Activated naive CD4-positive, alpha-beta T cell treated with anti-CD3 and anti-CD28 coated beads, Interleukin-2, amount 10 ng/mL, durations not matched to agents 7 days and 5 days (primary cell): ENCODE measurements around the gene ARRB1.
"Not testable (repeated sequence)": the region's sequence is repeated elsewhere in the genome, so short reads cannot be mapped to it uniquely, and the experiment has no call there.

ENCODE experiments used
- CTCF ChIA-PET: fragments of 350-600 bp; sonication (Branson Sonifier 250); formaldehyde crosslinking; loops from one replicate; lab custom pipeline; 2021; ENCODE audit warnings: antibody characterized with exemption; lab: Charles Lee
- DNase-seq: peaks from one replicate; pipeline ENCODE4 v3.0.0-alpha.2; 2020
- H3K27ac Mint-ChIP-seq: one replicate; pipeline ENCODE4 v1.8.0; 2021; ENCODE audit warnings: mild to moderate bottlenecking, moderate library complexity, mixed read lengths
- H3K27me3 Mint-ChIP-seq: one replicate; pipeline ENCODE4 v1.8.0; 2021; ENCODE audit warnings: mild to moderate bottlenecking, mixed read lengths
- H3K36me3 Mint-ChIP-seq: one replicate; pipeline ENCODE4 v1.8.0; 2021; ENCODE audit warnings: mixed read lengths
- H3K4me1 Mint-ChIP-seq: one replicate; pipeline ENCODE4 v1.8.0; 2021; ENCODE audit warnings: mixed read lengths
- H3K4me3 Mint-ChIP-seq: one replicate; pipeline ENCODE4 v1.8.0; 2021; ENCODE audit warnings: mild to moderate bottlenecking, moderate library complexity, mixed read lengths
- H3K9me3 Mint-ChIP-seq: one replicate; pipeline ENCODE4 v1.8.0; 2021; ENCODE audit warnings: mixed read lengths

The ARRB1 gene

DNA sequence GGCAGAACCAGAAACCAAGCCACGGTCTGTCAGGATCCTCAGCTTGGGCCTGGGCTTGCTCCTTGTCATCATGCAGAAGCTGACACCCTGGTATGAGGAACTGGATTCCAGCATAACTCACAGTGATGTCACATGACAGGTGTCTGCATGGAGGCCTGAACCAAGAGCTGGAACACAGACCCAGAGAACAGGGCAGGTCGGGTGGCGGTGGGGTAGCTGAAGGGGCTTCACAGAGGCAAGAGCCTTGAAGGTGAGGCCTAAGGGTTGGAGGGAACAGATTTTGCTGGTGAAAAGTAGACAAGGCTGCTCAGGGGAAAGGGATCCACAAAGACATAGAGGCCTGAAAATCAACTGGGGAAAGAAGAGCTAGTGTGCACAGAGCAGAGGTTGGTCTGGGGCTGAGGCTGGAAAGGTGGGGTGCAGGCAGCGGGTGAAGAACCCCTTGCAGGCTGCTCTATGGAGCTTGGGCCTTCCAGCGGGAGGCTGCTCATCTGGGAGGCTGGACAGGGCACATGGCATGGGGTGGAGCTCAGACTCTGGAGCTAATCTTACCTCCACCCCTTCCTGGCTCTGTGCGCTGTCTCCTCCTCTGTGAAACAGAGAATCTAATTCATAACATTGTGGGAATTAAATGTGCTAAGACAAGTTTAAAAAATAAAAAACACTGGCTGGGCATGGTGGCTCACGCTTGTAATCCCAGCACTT is 29.4 kb upstream of the ARRB1 start:
- Mint-ChIP-seq H3K36me3 (no peaks in the 10 kb centered on the region), H3K9me3 (no peaks in the 10 kb centered on the region), H3K27me3 (peaks cover 15% of the 10 kb centered on the region), H3K27ac (no peak overlapping the region), H3K4me1 (peaks cover 24% of the 10 kb centered on the region), H3K4me3 (no peak overlapping the region)
- CTCF ChIA-PET = interaction anchor here (1.8 to 12.9 kb wide), 4 partner anchors 41 to 110 kb away, joined by 3 to 389 read pairs (median 55); no protein-coding TSS in a partner anchor
- DNase-seq = no peak

DNA sequence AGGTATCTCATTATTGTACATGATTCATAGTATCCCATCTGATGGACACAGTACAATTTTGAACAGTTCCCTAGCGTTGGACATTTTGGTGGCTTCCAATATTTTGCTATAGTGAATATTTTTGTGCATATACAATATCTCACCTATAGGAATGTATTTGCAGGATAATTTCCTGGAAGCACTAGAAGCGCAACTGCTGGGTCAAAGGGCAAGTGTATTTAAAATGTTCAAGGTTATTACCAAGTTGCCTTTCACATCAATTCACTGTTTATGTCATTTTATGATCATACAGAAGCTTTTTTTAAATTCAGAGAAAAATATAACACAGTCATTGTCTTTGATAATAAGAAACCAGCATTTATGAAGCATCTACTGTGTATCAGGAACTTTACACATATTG is 28.8 kb upstream of the ARRB1 start:
- H3K27me3 Mint-ChIP-seq = peaks cover 19% of the 10 kb centered on the region
- no peak overlapping the region for H3K27ac Mint-ChIP-seq
- H3K36me3 Mint-ChIP-seq = no peaks in the 10 kb centered on the region
- peaks cover 24% of the 10 kb centered on the region for H3K4me1 Mint-ChIP-seq
- no peak for DNase-seq
- no peaks in the 10 kb centered on the region for H3K9me3 Mint-ChIP-seq
- CTCF ChIA-PET = interaction anchor here (1.8 to 12.9 kb wide), 4 partner anchors 40 to 109 kb away, joined by 3 to 389 read pairs (median 55); no protein-coding TSS in a partner anchor
- H3K4me3 Mint-ChIP-seq = no peak overlapping the region

DNA sequence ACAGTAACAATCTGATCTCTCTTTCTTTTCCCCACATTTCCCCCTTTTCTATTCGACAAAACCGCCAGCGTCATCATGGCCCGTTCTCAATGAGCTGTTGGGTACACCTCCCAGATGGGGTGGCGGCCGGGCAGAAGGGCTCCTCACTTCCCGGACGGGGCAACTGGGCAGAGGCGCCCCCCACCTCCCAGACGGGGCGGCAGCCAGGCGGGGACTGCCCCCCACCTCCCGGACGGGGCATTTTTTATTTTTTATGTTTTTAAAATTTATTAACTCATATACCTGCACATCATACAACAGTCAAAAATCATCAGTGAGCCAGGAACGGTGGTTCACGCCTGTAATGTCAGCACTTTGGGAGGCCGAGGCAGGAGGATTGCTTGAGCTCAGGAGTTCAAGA is 27.3 kb upstream of the ARRB1 start:
- not testable (repeated sequence) for H3K4me3 Mint-ChIP-seq, DNase-seq, H3K9me3 Mint-ChIP-seq, H3K36me3 Mint-ChIP-seq, H3K27ac Mint-ChIP-seq
- Mint-ChIP-seq H3K27me3 (peaks cover 15% of the 10 kb centered on the region), H3K4me1 (peaks cover 13% of the 10 kb centered on the region)
- CTCF ChIA-PET = interaction anchor here (12.9 kb wide), 1 partner anchor 100 kb away, joined by 389 read pairs; no protein-coding TSS in a partner anchor

DNA sequence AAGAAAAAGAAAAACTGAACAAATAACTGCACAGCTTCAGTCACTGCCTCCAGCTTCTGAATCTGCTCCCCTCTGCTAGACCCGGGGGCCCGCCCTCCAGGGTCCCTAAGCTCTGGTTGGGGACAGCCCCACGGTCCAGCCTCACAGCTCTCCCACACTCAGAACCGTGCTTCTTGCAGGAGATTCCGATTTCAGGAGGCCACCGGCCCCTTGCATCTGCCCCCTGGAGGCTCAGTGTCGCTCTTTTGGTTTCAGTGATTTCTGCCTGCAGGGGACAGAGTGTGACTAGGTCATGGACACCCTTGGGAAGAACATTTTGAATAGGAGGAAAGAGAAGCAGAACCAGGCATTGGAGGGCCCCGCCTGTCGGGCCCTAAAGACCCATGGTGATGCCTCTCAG is 24.7 kb upstream of the ARRB1 start:
- CTCF ChIA-PET = no interaction called here
- DNase-seq = no peak
- H3K4me3 Mint-ChIP-seq = no peak overlapping the region

DNA sequence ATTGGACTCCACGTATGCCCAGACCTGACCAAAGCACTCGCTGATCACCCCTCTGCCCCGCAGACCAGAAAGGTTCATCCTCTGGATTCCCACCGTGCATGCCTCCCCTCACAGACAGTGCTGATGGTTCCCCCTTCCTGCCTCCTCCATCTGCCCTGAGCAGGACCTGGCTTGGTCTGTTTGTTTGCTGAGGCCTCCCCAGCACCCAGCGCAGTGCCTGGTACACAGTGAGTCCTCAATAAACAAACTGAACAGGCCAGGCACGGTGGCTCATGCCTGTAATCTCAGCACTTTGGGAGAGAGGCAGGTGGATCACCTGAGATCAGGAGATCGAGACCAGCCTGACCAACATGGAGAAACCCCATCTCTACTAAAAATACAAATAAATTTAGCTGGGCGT is 24.2 kb upstream of the ARRB1 start:
- no peak for DNase-seq
- Mint-ChIP-seq H3K27me3 (peaks cover 29% of the 10 kb centered on the region), H3K4me1 (peaks cover 7% of the 10 kb centered on the region), H3K27ac (no peak overlapping the region), H3K9me3 (no peaks in the 10 kb centered on the region), H3K36me3 (no peaks in the 10 kb centered on the region), H3K4me3 (no peak overlapping the region)
- CTCF ChIA-PET = interaction anchor here (2.2 kb wide), 1 partner anchor 46 kb away, joined by 7 read pairs; no protein-coding TSS in a partner anchor

More for the DNA sequence above, 24.7 kb upstream of the ARRB1 start:
- Mint-ChIP-seq H3K9me3 (no peaks in the 10 kb centered on the region), H3K27me3 (peaks cover 26% of the 10 kb centered on the region), H3K27ac (no peak overlapping the region), H3K4me1 (peaks cover 6% of the 10 kb centered on the region), H3K36me3 (no peaks in the 10 kb centered on the region)

DNA sequence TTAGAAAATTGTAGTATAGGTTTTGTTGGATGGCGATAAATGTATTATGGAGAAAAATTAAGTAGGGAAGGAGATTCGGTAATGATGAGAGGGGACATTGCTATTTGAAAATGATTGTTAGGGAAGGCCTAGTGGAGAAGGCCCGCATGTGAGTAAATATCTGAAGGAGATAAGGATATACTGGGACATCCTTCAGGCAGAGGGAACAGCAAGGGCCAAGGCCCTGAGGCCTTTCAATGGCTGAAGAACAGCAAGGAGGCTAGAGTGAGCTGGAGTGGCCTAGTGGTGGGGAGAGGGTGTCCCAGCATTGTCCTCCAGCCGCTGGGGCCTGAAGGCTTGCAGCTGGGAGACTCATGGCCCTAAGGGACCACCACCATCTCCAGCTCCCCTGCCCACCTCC is 23.2 kb upstream of the ARRB1 start:
- DNase-seq = no peak
- Mint-ChIP-seq H3K4me1 (peaks cover 15% of the 10 kb centered on the region), H3K27ac (no peak overlapping the region), H3K9me3 (peaks cover 4% of the 10 kb centered on the region), H3K27me3 (peaks cover 25% of the 10 kb centered on the region), H3K36me3 (peaks cover 3% of the 10 kb centered on the region), H3K4me3 (no peak overlapping the region)
- CTCF ChIA-PET = interaction anchor here (1.2 to 2.2 kb wide), 4 partner anchors 10 to 95 kb away, joined by 3 to 7 read pairs (median 3); no protein-coding TSS in a partner anchor

DNA sequence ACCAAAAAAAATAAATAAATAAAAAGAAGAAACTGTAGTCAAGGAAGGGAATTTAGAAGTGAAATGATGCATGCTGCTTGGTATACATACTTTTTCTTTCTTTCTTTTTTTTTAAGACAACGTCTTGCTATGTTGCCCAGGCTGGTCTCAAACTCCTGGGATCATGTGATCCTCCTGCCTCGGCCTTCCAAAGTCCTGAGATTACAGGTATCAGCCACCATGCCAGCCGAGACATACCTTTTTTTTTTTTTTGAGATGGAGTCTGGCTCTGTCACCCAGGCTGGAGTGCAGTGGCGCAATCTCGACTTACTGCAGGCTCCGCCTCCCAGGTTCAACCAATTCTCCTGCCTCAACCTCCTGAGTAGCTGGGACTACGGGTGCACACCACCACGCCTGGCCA is 21.7 kb upstream of the ARRB1 start:
- Mint-ChIP-seq H3K27me3 (peaks cover 25% of the 10 kb centered on the region), H3K9me3 (peaks cover 4% of the 10 kb centered on the region), H3K27ac (no peak overlapping the region), H3K4me3 (no peak overlapping the region), H3K4me1 (peaks cover 23% of the 10 kb centered on the region), H3K36me3 (peaks cover 5% of the 10 kb centered on the region)
- CTCF ChIA-PET = interaction anchor here (0.7 to 2.2 kb wide), 3 partner anchors 9 to 44 kb away, joined by 3 to 9 read pairs (median 7); no protein-coding TSS in a partner anchor
- DNase-seq = no peak

DNA sequence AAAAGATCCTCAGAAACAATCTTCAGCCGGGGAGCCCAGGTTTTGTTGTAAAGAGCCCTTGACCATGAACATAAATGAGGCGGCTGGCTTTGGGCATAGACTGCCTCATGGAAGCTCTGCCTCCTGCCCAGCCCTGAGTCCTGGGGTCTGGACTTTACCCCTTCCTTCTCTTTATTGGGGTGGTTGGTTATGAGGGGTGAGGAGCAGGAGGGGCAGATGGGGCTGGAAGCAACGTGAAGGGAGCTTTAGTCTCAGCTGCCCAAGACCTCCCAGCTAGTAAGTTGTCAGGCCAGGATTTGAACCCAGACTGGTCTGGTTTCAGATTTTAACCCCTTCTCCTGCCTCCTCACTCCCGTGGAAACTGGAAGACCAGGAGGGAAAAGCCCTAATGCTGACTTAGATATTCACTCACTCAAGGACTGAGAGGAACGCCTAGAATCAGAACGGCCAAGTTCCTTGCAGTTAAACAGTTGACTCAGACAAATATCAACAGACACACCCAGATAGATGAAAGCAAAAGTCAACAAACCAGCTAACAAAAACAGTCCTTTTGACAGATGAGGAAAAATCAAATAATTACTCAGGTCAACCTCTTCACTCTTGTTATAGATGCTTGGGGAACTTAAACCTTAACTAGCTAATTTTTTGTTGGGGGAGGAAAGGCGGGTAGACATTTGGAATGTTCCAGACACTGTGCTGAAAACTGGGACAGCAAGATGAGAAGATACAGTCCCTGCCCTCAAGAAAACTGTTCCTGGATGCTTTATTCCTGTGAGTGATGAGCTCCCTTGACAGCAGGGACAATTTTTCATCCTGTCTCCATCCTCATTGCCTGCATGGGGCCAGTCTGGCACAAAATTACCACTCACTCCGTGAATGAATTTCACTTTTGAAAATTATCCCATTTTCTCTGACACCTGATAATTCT is 20.8 kb upstream of the ARRB1 start:
- CTCF ChIA-PET = interaction anchor here (0.7 to 2.0 kb wide), 4 partner anchors 10 to 16 kb away, joined by 3 to 9 read pairs (median 3); no protein-coding TSS in a partner anchor
- peaks cover 26% of the 10 kb centered on the region for H3K4me1 Mint-ChIP-seq
- no peak for DNase-seq
- peaks cover 25% of the 10 kb centered on the region for H3K27me3 Mint-ChIP-seq
- H3K27ac Mint-ChIP-seq = no peak overlapping the region
- H3K36me3 Mint-ChIP-seq = peaks cover 5% of the 10 kb centered on the region
- peaks cover 4% of the 10 kb centered on the region for H3K9me3 Mint-ChIP-seq
- H3K4me3 Mint-ChIP-seq = no peak overlapping the region

DNA sequence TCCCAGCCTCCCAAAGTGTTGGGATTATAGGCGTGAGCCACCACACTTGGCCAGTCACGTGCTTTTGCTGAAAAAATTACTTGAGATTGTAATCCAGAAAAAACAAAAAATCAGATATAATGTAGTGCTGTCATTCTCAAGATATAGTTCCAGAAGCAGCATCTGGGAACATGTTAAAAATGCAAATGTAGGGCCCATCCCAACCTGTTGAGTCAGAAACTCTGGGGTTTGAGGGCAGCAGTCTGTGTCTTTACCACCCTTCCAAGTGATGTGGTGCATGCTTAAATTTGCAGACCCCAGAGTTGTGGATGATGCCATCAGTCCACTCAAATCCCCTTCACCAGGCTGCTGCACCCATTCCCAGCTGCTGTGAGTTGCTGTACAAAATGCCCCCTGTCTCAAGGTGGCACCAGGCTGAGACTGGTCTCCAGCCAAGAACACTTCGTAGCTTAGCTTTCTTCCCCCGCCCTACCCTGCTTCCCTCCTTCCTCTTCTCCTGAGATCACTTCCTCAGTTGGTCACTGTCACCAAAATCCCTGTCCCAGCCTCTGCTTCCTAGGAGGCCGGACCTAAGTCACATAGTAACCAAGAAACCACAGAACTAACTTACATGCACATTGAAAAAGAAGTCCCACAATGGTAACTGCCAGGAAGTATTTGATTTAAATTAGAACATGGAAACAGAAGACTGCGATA is 18.2 kb upstream of the ARRB1 start:
- H3K4me1 Mint-ChIP-seq = peaks cover 26% of the 10 kb centered on the region
- H3K27ac Mint-ChIP-seq = no peak overlapping the region
- H3K4me3 Mint-ChIP-seq = no peak overlapping the region
- H3K9me3 Mint-ChIP-seq = peaks cover 4% of the 10 kb centered on the region
- H3K27me3 Mint-ChIP-seq = peaks cover 21% of the 10 kb centered on the region
- no peak for DNase-seq
- CTCF ChIA-PET = no interaction called here
- peaks cover 5% of the 10 kb centered on the region for H3K36me3 Mint-ChIP-seq

DNA sequence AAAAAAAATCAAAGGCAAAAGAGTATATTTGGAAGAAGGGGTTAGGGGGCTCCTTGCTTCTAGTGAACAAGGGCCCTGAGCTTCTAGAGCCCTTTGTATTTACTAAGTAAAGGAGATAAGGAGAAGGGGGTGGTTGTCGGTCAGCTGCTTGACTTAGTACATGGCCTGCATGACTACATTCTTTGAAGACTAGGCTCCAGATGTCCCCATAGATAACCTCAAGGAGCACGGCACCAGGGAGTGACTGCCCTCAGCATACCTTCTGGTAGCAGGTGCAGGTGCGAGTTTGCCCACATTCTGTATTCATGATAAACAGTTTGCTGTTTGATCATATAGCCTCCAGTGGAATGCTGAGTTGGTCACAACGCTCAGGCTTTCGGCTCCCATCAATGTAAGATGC is 15.4 kb upstream of the ARRB1 start:
- H3K4me1 Mint-ChIP-seq = peaks cover 20% of the 10 kb centered on the region

DNA sequence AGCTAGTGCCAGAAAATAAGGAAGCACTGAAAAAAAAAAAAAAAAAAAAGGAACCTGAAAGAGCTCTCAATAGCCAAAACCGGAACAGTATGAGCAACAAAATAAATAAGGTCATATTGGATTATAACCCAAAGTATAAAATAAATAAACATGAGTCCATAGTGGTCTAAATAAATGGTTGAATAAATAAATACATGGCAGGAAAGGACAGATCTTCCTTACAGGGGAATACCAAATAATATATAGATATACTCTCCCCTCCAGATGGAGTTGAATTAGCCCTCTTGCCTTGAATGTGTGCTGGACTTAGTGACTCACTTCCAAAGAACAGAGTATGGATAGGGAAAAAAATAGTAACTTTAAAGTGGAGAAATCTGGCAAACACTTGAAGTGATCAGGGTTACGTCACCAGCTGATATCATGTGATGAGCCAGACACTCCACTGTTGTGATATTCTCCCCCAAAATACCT is 14.3 kb upstream of the ARRB1 start:
- peaks cover 5% of the 10 kb centered on the region for H3K36me3 Mint-ChIP-seq
- peaks cover 20% of the 10 kb centered on the region for H3K27me3 Mint-ChIP-seq
- no peak for DNase-seq
- peaks cover 20% of the 10 kb centered on the region for H3K4me1 Mint-ChIP-seq
- H3K4me3 Mint-ChIP-seq = no peak overlapping the region
- CTCF ChIA-PET = interaction anchor here (1.0 kb wide), 1 partner anchor 11 kb away, joined by 3 read pairs; no protein-coding TSS in a partner anchor
- no peak overlapping the region for H3K27ac Mint-ChIP-seq
- H3K9me3 Mint-ChIP-seq = peaks cover 4% of the 10 kb centered on the region

More for the DNA sequence above, 15.4 kb upstream of the ARRB1 start:
- DNase-seq, H3K36me3 Mint-ChIP-seq, H3K9me3 Mint-ChIP-seq, H3K4me3 Mint-ChIP-seq, H3K27ac Mint-ChIP-seq, CTCF ChIA-PET: not testable (repeated sequence)
- peaks cover 30% of the 10 kb centered on the region for H3K27me3 Mint-ChIP-seq

DNA sequence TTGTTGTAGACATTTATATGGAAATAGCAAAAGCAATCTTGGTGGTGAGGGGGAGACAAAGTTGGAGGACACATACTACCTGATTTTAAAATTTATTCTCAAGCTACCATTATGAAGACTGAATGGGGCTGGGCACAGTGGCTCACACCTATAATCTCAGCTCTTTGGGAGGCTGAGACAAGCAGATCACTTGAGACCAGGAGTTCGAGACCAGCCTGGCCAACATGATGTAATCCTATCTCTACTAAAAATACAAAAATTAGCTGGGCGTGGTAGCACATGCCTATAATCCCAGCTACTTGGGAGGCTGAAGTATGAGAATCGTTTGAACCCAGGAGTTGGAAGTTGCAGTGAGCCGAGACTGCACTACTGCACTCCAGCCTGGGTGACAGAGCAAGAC is 10.8 kb upstream of the ARRB1 start:
- not testable (repeated sequence) for H3K4me1 Mint-ChIP-seq, H3K36me3 Mint-ChIP-seq, H3K27ac Mint-ChIP-seq, H3K9me3 Mint-ChIP-seq, DNase-seq, H3K4me3 Mint-ChIP-seq
- CTCF ChIA-PET = interaction anchor here (0.8 to 1.5 kb wide), 2 partner anchors 26 to 32 kb away, joined by 3 to 4 read pairs; no protein-coding TSS in a partner anchor
- H3K27me3 Mint-ChIP-seq = peaks cover 36% of the 10 kb centered on the region

DNA sequence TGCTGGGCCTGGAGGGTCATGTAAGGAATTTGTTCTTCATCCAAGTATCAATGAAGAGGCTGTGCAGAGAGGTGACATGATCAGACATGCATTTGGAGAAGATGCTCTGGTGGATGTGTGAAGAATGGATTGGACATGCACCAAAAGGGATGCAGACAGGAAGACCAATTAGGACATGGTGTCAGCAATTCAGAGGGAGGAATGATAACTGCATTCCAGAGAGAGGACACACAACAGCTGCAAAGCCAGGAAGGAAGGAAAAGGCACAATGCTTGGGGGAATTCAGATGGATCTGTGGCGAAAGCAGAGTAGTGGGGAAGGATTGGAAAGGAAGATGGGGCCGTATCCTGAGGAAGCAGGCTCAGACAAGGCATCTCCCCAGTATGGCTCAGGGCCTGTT is 5.2 kb upstream of the ARRB1 start:
- DNase-seq = no peak
- Mint-ChIP-seq H3K9me3 (no peaks in the 10 kb centered on the region), H3K4me3 (no peak overlapping the region), H3K27me3 (peaks cover 31% of the 10 kb centered on the region), H3K27ac (no peak overlapping the region), H3K36me3 (no peaks in the 10 kb centered on the region), H3K4me1 (peaks cover 23% of the 10 kb centered on the region)
- CTCF ChIA-PET = interaction anchor here (1.2 kb wide), 1 partner anchor 15 kb away, joined by 3 read pairs; no protein-coding TSS in a partner anchor
